SK-N-MC (cell line): ENCODE results near the gene MAGI1.

ENCODE experiments used
- DNase-seq: peaks from one replicate; pipeline ENCODE4 v3.0.0-alpha.2; 2011; ENCODE audit warnings: low read depth, low spot score
- H3K27ac ChIP-seq: fragments of 200-600 bp; sonication (generic); 2 replicates; pipeline ENCODE4 v1.5.1; 2016; ENCODE audit warnings: mixed run types
- H3K36me3 ChIP-seq: fragments of 200-600 bp; sonication (generic); 2 replicates; pipeline ENCODE4 v1.6.1; 2017; ENCODE audit warnings: antibody characterized with exemption, low read length, mixed read lengths; ENCODE audit not compliant: insufficient read depth
- H3K4me3 ChIP-seq: fragments of 200-600 bp; sonication (generic); 2 replicates; pipeline ENCODE4 v1.5.1; 2016
- H3K9ac ChIP-seq: fragments of 200-600 bp; sonication (generic); 2 replicates; pipeline ENCODE4 v1.8.0; 2017; ENCODE audit warnings: mixed run types, mixed read lengths; ENCODE audit not compliant: insufficient read length
- H3K9me3 ChIP-seq: fragments of 200-600 bp; sonication (generic); 2 replicates; pipeline ENCODE4 v1.6.1; 2017; ENCODE audit warnings: low read depth, mild to moderate bottlenecking, antibody characterized with exemption, low read length, moderate library complexity, mixed read lengths
- EZH2 ChIP-seq: fragments of 200-600 bp; sonication (generic); IDR thresholded peaks from one replicate; pipeline ENCODE4 v1.6.1; 2017; ENCODE audit warnings: antibody characterized with exemption
- FOXP2 ChIP-seq: optimal IDR thresholded peaks from 2 replicates; pipeline ENCODE3; 2011; ENCODE audit warnings: mild to moderate bottlenecking, moderate library complexity; ENCODE audit not compliant: insufficient read depth; ENCODE audit errors: extremely low read length, control extremely low read depth
- POLR2AphosphoS5 ChIP-seq: IDR thresholded peaks from 2 replicates; pipeline ENCODE4 v1.6.1; 2012; ENCODE audit warnings: mild to moderate bottlenecking, low read depth, low read length, borderline replicate concordance

Gene MAGI1

GRCh38 chr3:65352951-65353350 is 685.8 kb downstream of the MAGI1 start:
- Histone ChIP-seq H3K36me3 (no peaks in the 10 kb centered on the region), H3K9ac (no peak overlapping the region), H3K27ac (no peak overlapping the region), H3K4me3 (no peak overlapping the region), H3K9me3 (no peaks in the 10 kb centered on the region)
- no peak for TF ChIP-seq POLR2AphosphoS5
- no peak for TF ChIP-seq FOXP2
- no peak for TF ChIP-seq EZH2
- no peak for DNase-seq

- H3K36me3 ChIP-seq = no peaks in the 10 kb centered on the region
- H3K4me3 ChIP-seq = no peak overlapping the region
- no peaks in the 10 kb centered on the region for H3K9me3 ChIP-seq
- TF ChIP-seq POLR2AphosphoS5 = no peak
- no peak for TF ChIP-seq EZH2
- no peak for TF ChIP-seq FOXP2
- no peak overlapping the region for H3K27ac ChIP-seq
- H3K9ac ChIP-seq = no peak overlapping the region
- DNase-seq = no peak
These were observed 687.0 kb downstream of the MAGI1 start for GRCh38 chr3:65351753-65352152.

GRCh38 chr3:65350801-65351476 is 687.8 kb downstream of the MAGI1 start:
- Histone ChIP-seq H3K9ac (no peak overlapping the region), H3K9me3 (no peaks in the 10 kb centered on the region), H3K4me3 (no peak overlapping the region), H3K36me3 (no peaks in the 10 kb centered on the region), H3K27ac (no peak overlapping the region)
- DNase-seq = no peak
- TF ChIP-seq POLR2AphosphoS5 (no peak), FOXP2 (no peak), EZH2 (no peak)

- no peak overlapping the region for H3K27ac ChIP-seq
- DNase-seq = no peak
- no peak for TF ChIP-seq FOXP2
- TF ChIP-seq POLR2AphosphoS5 = no peak
- no peak for TF ChIP-seq EZH2
These were observed 690.2 kb downstream of the MAGI1 start for GRCh38 chr3:65348398-65348995.

GRCh38 chr3:65347166-65347565 is 691.6 kb downstream of the MAGI1 start:
- no peak overlapping the region for H3K27ac ChIP-seq
- no peak overlapping the region for H3K4me3 ChIP-seq
- H3K9ac ChIP-seq = no peak overlapping the region
- H3K36me3 ChIP-seq = no peaks in the 10 kb centered on the region
- no peaks in the 10 kb centered on the region for H3K9me3 ChIP-seq
- TF ChIP-seq POLR2AphosphoS5 (no peak), EZH2 (no peak), FOXP2 (no peak)
- no peak for DNase-seq

More at GRCh38 chr3:65348398-65348995, 690.2 kb downstream of the MAGI1 start:
- Histone ChIP-seq H3K36me3 (no peaks in the 10 kb centered on the region), H3K4me3 (no peak overlapping the region), H3K9ac (no peak overlapping the region), H3K9me3 (no peaks in the 10 kb centered on the region)

- Histone ChIP-seq H3K36me3 (no peaks in the 10 kb centered on the region), H3K9me3 (no peaks in the 10 kb centered on the region), H3K27ac (no peak overlapping the region), H3K9ac (no peak overlapping the region), H3K4me3 (no peak overlapping the region)
- TF ChIP-seq POLR2AphosphoS5 = no peak
- TF ChIP-seq FOXP2 = no peak
- no peak for TF ChIP-seq EZH2
- DNase-seq = no peak
These were observed 693.9 kb downstream of the MAGI1 start for GRCh38 chr3:65344846-65345245.

- DNase-seq = no peak
- Histone ChIP-seq H3K36me3 (no peaks in the 10 kb centered on the region), H3K9ac (no peak overlapping the region), H3K4me3 (no peak overlapping the region), H3K27ac (no peak overlapping the region), H3K9me3 (no peaks in the 10 kb centered on the region)
- TF ChIP-seq EZH2 = no peak
- TF ChIP-seq POLR2AphosphoS5 = no peak
- no peak for TF ChIP-seq FOXP2
These were observed 694.3 kb downstream of the MAGI1 start for GRCh38 chr3:65344444-65344843.

GRCh38 chr3:65343736-65344135 is 695.0 kb downstream of the MAGI1 start:
- TF ChIP-seq FOXP2 = no peak
- no peak for TF ChIP-seq POLR2AphosphoS5
- TF ChIP-seq EZH2 = no peak

More at GRCh38 chr3:65343736-65344135, 695.0 kb downstream of the MAGI1 start:
- no peak for DNase-seq
- no peak overlapping the region for H3K4me3 ChIP-seq
- no peak overlapping the region for H3K9ac ChIP-seq
- H3K36me3 ChIP-seq = no peaks in the 10 kb centered on the region
- H3K27ac ChIP-seq = no peak overlapping the region
- no peaks in the 10 kb centered on the region for H3K9me3 ChIP-seq
